SIG-M5 (cell line): ENCODE data around the gene RFX3.

ENCODE experiments used
- DNase-seq: peaks from one replicate; lab custom pipeline; 2025; lab: John Stamatoyannopoulos, UW

Gene RFX3

GRCh38 chr9:3214741-3215140, 311.1 kb downstream of the RFX3 start:
- no peak for DNase-seq

- DNase-seq = no peak
These were observed 320.2 kb downstream of the RFX3 start for GRCh38 chr9:3205421-3206095.

- DNase-seq = no peak
These were observed 325.4 kb downstream of the RFX3 start for GRCh38 chr9:3200331-3200774.

- DNase-seq = no peak
These were observed 332.0 kb downstream of the RFX3 start for GRCh38 chr9:3193791-3194190.

- no peak for DNase-seq
These were observed 334.1 kb downstream of the RFX3 start for GRCh38 chr9:3191715-3192114.

GRCh38 chr9:3189113-3189861, 336.5 kb downstream of the RFX3 start:
- DNase-seq = no peak

GRCh38 chr9:3186751-3187150, 339.1 kb downstream of the RFX3 start:
- DNase-seq = no peak

GRCh38 chr9:3181049-3181953, 344.5 kb downstream of the RFX3 start:
- no peak for DNase-seq

- DNase-seq = no peak
These were observed 345.1 kb downstream of the RFX3 start for GRCh38 chr9:3180696-3181048.

- DNase-seq = no peak
These were observed 346.1 kb downstream of the RFX3 start for GRCh38 chr9:3179711-3180110.

GRCh38 chr9:3177936-3178335, 347.9 kb downstream of the RFX3 start:
- DNase-seq = no peak

GRCh38 chr9:3177146-3177761, 348.5 kb downstream of the RFX3 start:
- no peak for DNase-seq

GRCh38 chr9:3173374-3173773, 352.4 kb downstream of the RFX3 start:
- no peak for DNase-seq

- no peak for DNase-seq
These were observed 355.0 kb downstream of the RFX3 start for GRCh38 chr9:3170819-3171218.
